SK-N-SH (cell line): ENCODE measurements around the gene LENG8. TPM values are rescaled to one million over a fixed set of nuclear protein-coding genes. Genes with fewer than 3 reads are reported as not detected.

Experiments
- CTCF ChIA-PET: fragments of 300-600, 350-600 bp; formaldehyde crosslinking; extraction: SDS; loops from one replicate; lab custom pipeline; 2021; lab: Yijun Ruan, JAX
- POLR2A ChIA-PET: fragments of 350-600 bp; sonication (Branson Sonifier 250); formaldehyde crosslinking; extraction: SDS; loops from one replicate; lab custom pipeline; 2020; ENCODE audit warnings: antibody characterized with exemption, inconsistent platforms; lab: Yijun Ruan, JAX
- DNase-seq: peaks from one replicate; pipeline ENCODE4 v3.0.0; 2012
- H2AFZ ChIP-seq: fragments of 200-600 bp; sonication (generic); 2 replicates; pipeline ENCODE4 v1.8.1; 2016; ENCODE audit warnings: antibody characterized with exemption, mild to moderate bottlenecking, low read depth
- H3F3A ChIP-seq: fragments of 200-600 bp; sonication (generic); replicated peaks from 2 replicates; pipeline ENCODE3; 2016; ENCODE audit warnings: antibody characterized with exemption, mild to moderate bottlenecking; ENCODE audit not compliant: insufficient read depth
- H3K27ac ChIP-seq, 2 experiments: fragments of 200-500 bp in 1 of 2; fragments of 200-600 bp in 1 of 2; sonication (Bioruptor generic) in 1 of 2; sonication (generic), shearing (Covaris generic) in 1 of 2; 2 replicates each; pipeline versions ENCODE4 v1.5.1 to v1.6.1; 2014 to 2016; ENCODE audit warnings: low read depth in 2 of 2, inconsistent platforms in 1 of 2, low read length in 1 of 2, mild to moderate bottlenecking in 1 of 2, mixed read lengths in 1 of 2
- H3K27me3 ChIP-seq: fragments of 200-600 bp; sonication (generic), shearing (Covaris generic); 2 replicates; pipeline ENCODE4 v1.6.1; 2016; ENCODE audit warnings: mixed run types; ENCODE audit not compliant: insufficient read depth
- H3K36me3 ChIP-seq, 2 experiments: fragments of 200-500 bp in 1 of 2; fragments of 200-600 bp in 1 of 2; sonication (Bioruptor generic) in 1 of 2; sonication (generic) in 1 of 2; replicated peaks in 1 of 2; 2 replicates each; pipeline versions ENCODE3 to v1.5.1; 2014 to 2016; ENCODE audit warnings: low read length in 1 of 2, mild to moderate bottlenecking in 1 of 2; ENCODE audit not compliant: insufficient read depth in 2 of 2, control insufficient read depth in 1 of 2
- H3K4me1 ChIP-seq, 2 experiments: fragments of 200-500 bp in 1 of 2; fragments of 200-600 bp in 1 of 2; sonication (Bioruptor generic) in 1 of 2; sonication (generic), shearing (Covaris generic) in 1 of 2; 2 replicates each; pipeline versions ENCODE4 v1.5.1 to v1.6.1; 2014 to 2016; ENCODE audit warnings: low read depth in 1 of 2, low read length in 1 of 2, mixed run types in 1 of 2; ENCODE audit not compliant: insufficient read depth in 2 of 2, control insufficient read depth in 1 of 2
- H3K4me2 ChIP-seq: fragments of 200-600 bp; sonication (generic), shearing (Covaris generic); 2 replicates; pipeline ENCODE4 v1.6.1; 2017; ENCODE audit warnings: mixed run types
- H3K4me3 ChIP-seq, 2 experiments: fragments of 200-500 bp in 1 of 2; fragments of 200-600 bp in 1 of 2; sonication (Bioruptor generic) in 1 of 2; sonication (generic), shearing (Covaris generic) in 1 of 2; 2 replicates each; pipeline versions ENCODE4 v1.5.1 to v1.8.1; 2014 to 2016; ENCODE audit warnings: low read depth in 2 of 2, inconsistent platforms in 1 of 2, low read length in 1 of 2, mild to moderate bottlenecking in 1 of 2, mixed read lengths in 1 of 2, moderate library complexity in 1 of 2
- H3K79me2 ChIP-seq: fragments of 200-600 bp; sonication (generic); 2 replicates; pipeline ENCODE4 v1.8.1; 2017; ENCODE audit warnings: mild to moderate bottlenecking; ENCODE audit not compliant: insufficient read depth
- H3K9ac ChIP-seq: fragments of 200-600 bp; sonication (generic); 2 replicates; pipeline ENCODE4 v1.6.1; 2017; ENCODE audit warnings: mixed run types
- H3K9me2 ChIP-seq: fragments of 200-600 bp; sonication (generic); 2 replicates; pipeline ENCODE4 v1.6.1; 2017; ENCODE audit warnings: mixed run types
- H3K9me3 ChIP-seq: fragments of 200-600 bp; sonication (generic); 2 replicates; pipeline ENCODE4 v1.6.1; 2017; ENCODE audit warnings: mixed run types, mild to moderate bottlenecking, moderate library complexity
- H4K20me1 ChIP-seq: fragments of 200-600 bp; sonication (generic); 2 replicates; pipeline ENCODE4 v1.6.1; 2017; ENCODE audit warnings: mild to moderate bottlenecking, mixed run types; ENCODE audit not compliant: insufficient read depth
- ELF1 ChIP-seq: IDR thresholded peaks from 2 replicates; pipeline ENCODE4 v1.4.0; 2012
- EZH2phosphoT487 ChIP-seq: fragments of 200-600 bp; sonication (generic); IDR thresholded peaks from 2 replicates; pipeline ENCODE4 v1.6.1; 2017; ENCODE audit warnings: low read depth, mixed run types, mild to moderate bottlenecking, antibody characterized with exemption, moderate library complexity, borderline replicate concordance
- FOSL2 ChIP-seq: IDR thresholded peaks from 2 replicates; pipeline ENCODE4 v1.4.0; 2012; ENCODE audit warnings: low read depth, mild to moderate bottlenecking, moderate library complexity, borderline replicate concordance
- FOXM1 ChIP-seq: IDR thresholded peaks from 2 replicates; pipeline ENCODE4 v1.4.0; 2012; ENCODE audit warnings: low read depth, mild to moderate bottlenecking
- GABPA ChIP-seq: IDR thresholded peaks from 2 replicates; pipeline ENCODE4 v1.4.0; 2012; ENCODE audit warnings: low read depth, mild to moderate bottlenecking
- JUND ChIP-seq: IDR thresholded peaks from 2 replicates; pipeline ENCODE4 v1.4.0; 2012
- MEF2A ChIP-seq: IDR thresholded peaks from 2 replicates; pipeline ENCODE4 v1.4.0; 2012; ENCODE audit warnings: low read depth, borderline replicate concordance
- NRF1 ChIP-seq: IDR thresholded peaks from 2 replicates; pipeline ENCODE4 v1.6.1; 2012; ENCODE audit warnings: low read depth, mild to moderate bottlenecking, low read length
- RAD21 ChIP-seq: IDR thresholded peaks from 2 replicates; pipeline ENCODE4 v1.6.1; 2012; ENCODE audit warnings: mild to moderate bottlenecking, low read length
- RCOR1 ChIP-seq: fragments of 150-350 bp; IDR thresholded peaks from 2 replicates; pipeline ENCODE4 v1.6.1; 2017; ENCODE audit warnings: antibody characterized with exemption, low read length
- RFX5 ChIP-seq: IDR thresholded peaks from 2 replicates; pipeline ENCODE4 v1.6.1; 2012; ENCODE audit warnings: mild to moderate bottlenecking, improper control_type of control experiment, low read length
- SIN3A ChIP-seq: IDR thresholded peaks from 2 replicates; pipeline ENCODE4 v1.6.1; 2012; ENCODE audit warnings: low read depth, mild to moderate bottlenecking, low read length, moderate library complexity, borderline replicate concordance
- SMC3 ChIP-seq: IDR thresholded peaks from 2 replicates; pipeline ENCODE4 v1.6.1; 2012; ENCODE audit warnings: low read depth, low read length, improper control_type of control experiment
- TAF1 ChIP-seq: IDR thresholded peaks from 2 replicates; pipeline ENCODE4 v1.6.1; 2012; ENCODE audit warnings: low read depth, mild to moderate bottlenecking, low read length, moderate library complexity, borderline replicate concordance
- TCF12 ChIP-seq: IDR thresholded peaks from 2 replicates; pipeline ENCODE4 v1.4.0; 2012
- YY1 ChIP-seq: IDR thresholded peaks from 2 replicates; pipeline ENCODE4 v1.4.0; 2012; ENCODE audit warnings: low read depth, mild to moderate bottlenecking
- WGBS: methylation state at CpG from one replicate; pipeline ENCODE4 v1.1.6; 2017; ENCODE audit warnings: low lambda C conversion rate; 5-methylcytosine and 5-hydroxymethylcytosine counted together
- polyA plus RNA-seq, 3 experiments: library from polyadenylated mRNA; depleted of rRNA; stranded (reverse); fragments of >200 nt; gene quantifications; 2 replicates each; pipeline ENCODE4 v1.2.3, GENCODE V29; 2012
- TF ChIP-seq, protein P1 (sequence below): IDR thresholded peaks from 2 replicates; pipeline ENCODE4 v1.4.0; 2012; ENCODE audit warnings: low read depth
- TF ChIP-seq, protein P2 (sequence below): IDR thresholded peaks from 2 replicates; pipeline ENCODE4; 2012
- TF ChIP-seq, protein P3 (sequence below): fragments of 150-350 bp; IDR thresholded peaks from 2 replicates; pipeline ENCODE4 v1.6.1; 2017; ENCODE audit warnings: antibody characterized with exemption, low read length, low read depth, borderline replicate concordance

The LENG8 gene
- polyA plus RNA-seq, 1 of the 3 experiments (the other 2 are of a cell fraction), result 84.0 TPM

DNA sequence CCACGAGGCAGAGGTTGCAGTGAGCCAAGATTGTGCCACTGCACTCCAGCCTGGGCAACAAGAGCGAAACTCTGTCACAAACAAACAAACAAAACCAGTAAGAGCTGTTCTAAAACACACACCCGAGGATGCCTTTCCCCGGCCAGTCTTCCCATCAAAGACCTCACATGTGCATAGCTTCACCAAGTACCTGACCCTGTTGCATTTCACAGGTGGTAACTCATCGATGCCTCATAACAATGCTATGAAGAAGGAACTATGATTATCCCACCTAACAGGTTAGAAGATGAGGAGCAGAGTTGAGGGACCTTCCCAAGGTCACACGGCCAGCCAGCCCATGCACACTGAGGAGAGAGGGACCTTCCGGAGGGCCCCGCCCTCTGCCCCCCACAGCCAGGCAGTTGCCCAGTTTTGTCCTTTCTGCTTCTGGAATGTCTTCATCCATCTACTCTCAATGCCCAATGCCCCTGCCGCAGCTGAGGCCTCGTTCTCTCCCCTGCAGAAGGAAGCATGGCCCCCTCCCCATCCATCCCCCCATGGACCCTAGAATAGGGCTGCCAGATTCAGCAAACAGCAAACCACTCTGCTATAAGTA lies 16.8 kb upstream of the LENG8 start:
- CTCF ChIA-PET, result interaction anchor here (1.0 to 1.2 kb wide), 4 partner anchors 10 to 33 kb away, joined by 3 to 4 read pairs (median 3); no protein-coding TSS in a partner anchor
- no peak overlapping the region for H3K9ac ChIP-seq

DNA sequence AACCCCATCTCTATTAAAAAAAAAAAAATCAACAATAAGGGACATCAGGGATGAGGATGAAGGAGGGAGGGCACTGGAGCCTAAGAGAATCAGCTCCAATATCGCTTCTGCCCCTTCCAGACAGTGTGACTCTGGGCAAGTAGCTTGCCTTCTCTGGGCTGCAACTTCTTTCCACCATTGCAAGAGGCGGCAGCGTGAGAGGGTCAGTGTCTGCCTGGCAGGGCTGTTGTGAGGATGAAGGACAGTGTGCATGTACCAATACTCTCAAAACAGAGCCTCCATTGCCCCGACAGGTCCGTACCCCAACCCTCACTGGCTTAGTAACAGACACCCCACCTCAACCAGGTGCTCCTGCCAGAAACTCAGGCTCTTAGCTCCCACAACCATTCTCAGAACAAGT lies 15.3 kb upstream of the LENG8 start:
- no peak overlapping the region for H3K4me3 ChIP-seq
- peaks cover 0 to 12% of the 10 kb centered on the region in 2 experiments; a peak in 1 of 4 replicates for H3K4me1 ChIP-seq
- no peak overlapping the region for H3K4me2 ChIP-seq
- peaks cover 7% of the 10 kb centered on the region; the same call in 1 of the 2 replicates for H3K79me2 ChIP-seq
- no peaks in the 10 kb centered on the region for H3K9me2 ChIP-seq
- no peak overlapping the region for H3K9ac ChIP-seq
- H3F3A ChIP-seq, result no peaks in the 10 kb centered on the region
- TF ChIP-seq JUND, result no peak
- TF ChIP-seq, protein P1, sequence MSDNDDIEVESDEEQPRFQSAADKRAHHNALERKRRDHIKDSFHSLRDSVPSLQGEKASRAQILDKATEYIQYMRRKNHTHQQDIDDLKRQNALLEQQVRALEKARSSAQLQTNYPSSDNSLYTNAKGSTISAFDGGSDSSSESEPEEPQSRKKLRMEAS, result no peak
- TF ChIP-seq MEF2A, result no peak
- TF ChIP-seq RCOR1, result no peak
- TF ChIP-seq SMC3, result no peak
- no peak for TF ChIP-seq EZH2phosphoT487
- TF ChIP-seq TCF12, result no peak
- TF ChIP-seq ELF1, result no peak
- no peak for TF ChIP-seq RAD21
- TF ChIP-seq FOXM1, result no peak
- H3K36me3 ChIP-seq, result no peaks in the 10 kb centered on the region
- H3K27ac ChIP-seq, result no peak overlapping the region
- POLR2A ChIA-PET, result interaction anchor here (2.2 kb wide), 1 partner anchor 15 kb away, joined by 7 read pairs; the partner anchor contains the start of gene LENG8
- 90% methylated on average over 3 of the region's 5 CpGs for WGBS
- CTCF ChIA-PET, result no interaction called here
- H3K27me3 ChIP-seq, result peaks cover 20% of the 10 kb centered on the region
- 0 out of 2 replicates have a peak, but pooled peaks cover 8% of the 10 kb centered on the region for H4K20me1 ChIP-seq
- no peak overlapping the region for H2AFZ ChIP-seq
- no peaks in the 10 kb centered on the region for H3K9me3 ChIP-seq
- no peak for DNase-seq

More for the DNA sequence above, 16.8 kb upstream of the LENG8 start:
- DNase-seq, result no peak
- Histone ChIP-seq H3K4me3 (no peak overlapping the region), H3K4me1 (peaks cover 0 to 12% of the 10 kb centered on the region in 2 experiments; a peak in 1 of 4 replicates), H4K20me1 (0 out of 2 replicates have a peak, but pooled peaks cover 3% of the 10 kb centered on the region), H3K9me2 (no peaks in the 10 kb centered on the region), H3K27me3 (peaks cover 34% of the 10 kb centered on the region), H3K79me2 (no peaks in the 10 kb centered on the region), H3K9me3 (no peaks in the 10 kb centered on the region), H3K4me2 (no peak overlapping the region), H3F3A (no peaks in the 10 kb centered on the region), H3K27ac (no peak overlapping the region), H2AFZ (no peak overlapping the region), H3K36me3 (no peaks in the 10 kb centered on the region)
- no peak for TF ChIP-seq TAF1
- TF ChIP-seq YY1, result no peak
- TF ChIP-seq TCF12, result no peak
- TF ChIP-seq, protein P2, sequence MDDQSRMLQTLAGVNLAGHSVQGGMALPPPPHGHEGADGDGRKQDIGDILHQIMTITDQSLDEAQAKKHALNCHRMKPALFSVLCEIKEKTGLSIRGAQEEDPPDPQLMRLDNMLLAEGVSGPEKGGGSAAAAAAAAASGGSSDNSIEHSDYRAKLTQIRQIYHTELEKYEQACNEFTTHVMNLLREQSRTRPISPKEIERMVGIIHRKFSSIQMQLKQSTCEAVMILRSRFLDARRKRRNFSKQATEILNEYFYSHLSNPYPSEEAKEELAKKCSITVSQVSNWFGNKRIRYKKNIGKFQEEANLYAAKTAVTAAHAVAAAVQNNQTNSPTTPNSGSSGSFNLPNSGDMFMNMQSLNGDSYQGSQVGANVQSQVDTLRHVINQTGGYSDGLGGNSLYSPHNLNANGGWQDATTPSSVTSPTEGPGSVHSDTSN, result no peak
- no peak for TF ChIP-seq NRF1
- TF ChIP-seq EZH2phosphoT487, result no peak
- no peak for TF ChIP-seq GABPA
- TF ChIP-seq SIN3A, result no peak
- no peak for TF ChIP-seq ELF1
- no peak for TF ChIP-seq FOXM1
- TF ChIP-seq FOSL2, result no peak
- no peak for TF ChIP-seq RFX5
- TF ChIP-seq, protein P3, sequence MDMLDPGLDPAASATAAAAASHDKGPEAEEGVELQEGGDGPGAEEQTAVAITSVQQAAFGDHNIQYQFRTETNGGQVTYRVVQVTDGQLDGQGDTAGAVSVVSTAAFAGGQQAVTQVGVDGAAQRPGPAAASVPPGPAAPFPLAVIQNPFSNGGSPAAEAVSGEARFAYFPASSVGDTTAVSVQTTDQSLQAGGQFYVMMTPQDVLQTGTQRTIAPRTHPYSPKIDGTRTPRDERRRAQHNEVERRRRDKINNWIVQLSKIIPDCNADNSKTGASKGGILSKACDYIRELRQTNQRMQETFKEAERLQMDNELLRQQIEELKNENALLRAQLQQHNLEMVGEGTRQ, result no peak
- WGBS, result 57% methylated on average over 10 of the region's 10 CpGs
- POLR2A ChIA-PET, result no interaction called here
